A673 (cell line): ENCODE results near the gene CHST15. TPM values are rescaled to one million over a fixed set of nuclear protein-coding genes. Genes with fewer than 3 reads are reported as not detected.

Source experiments
- BruUV-seq: library from RNA; stranded (reverse); fragments of 400-500 nt; replicated peaks from 2 replicates; lab custom pipeline; 2021; lab: Mats Ljungman, UMichigan
- CTCF ChIA-PET: fragments of 300-600 bp; sonication (Branson Sonifier 250); formaldehyde crosslinking; loops from one replicate; lab custom pipeline; 2022; ENCODE audit warnings: antibody characterized with exemption; lab: Charles Lee
- POLR2A ChIA-PET: fragments of 300-600 bp; sonication (Branson Sonifier 250); formaldehyde crosslinking; loops from one replicate; lab custom pipeline; 2022; ENCODE audit warnings: antibody characterized with exemption; ENCODE audit not compliant: low non-redundant PET; lab: Charles Lee
- DNase-seq: peaks from one replicate; pipeline ENCODE4 v3.0.0-alpha.2; 2015; ENCODE audit warnings: low spot score
- H3K27ac ChIP-seq: fragments of 200-600 bp; sonication (generic); 2 replicates; pipeline ENCODE4 v1.5.1; 2016; ENCODE audit warnings: mixed run types, low read depth, mild to moderate bottlenecking, mixed read lengths, antibody characterized with exemption, low read length; ENCODE audit not compliant: poor library complexity, severe bottlenecking
- H3K27me3 ChIP-seq: fragments of 200-600 bp; sonication (generic); replicated peaks from 2 replicates; pipeline ENCODE4 v1.6.1; 2017; ENCODE audit warnings: mixed run types, low read depth, mild to moderate bottlenecking, mixed read lengths, antibody characterized with exemption, low read length; ENCODE audit not compliant: insufficient read depth, poor library complexity
- H3K36me3 ChIP-seq: fragments of 200-600 bp; sonication (generic); 2 replicates; pipeline ENCODE4 v1.6.1; 2016; ENCODE audit warnings: mixed run types, mild to moderate bottlenecking, mixed read lengths, antibody characterized with exemption, low read length; ENCODE audit not compliant: insufficient read depth, poor library complexity, severe bottlenecking
- H3K4me1 ChIP-seq: fragments of 200-600 bp; sonication (generic); 2 replicates; pipeline ENCODE4 v1.6.1; 2017; ENCODE audit warnings: mixed run types, mild to moderate bottlenecking, mixed read lengths, antibody characterized with exemption, low read length; ENCODE audit not compliant: insufficient read depth, poor library complexity, severe bottlenecking
- H3K4me3 ChIP-seq: fragments of 200-600 bp; sonication (generic); 2 replicates; pipeline ENCODE4 v1.5.1; 2016; ENCODE audit warnings: low read depth, mixed run types, mild to moderate bottlenecking, mixed read lengths, low read length; ENCODE audit not compliant: poor library complexity, severe bottlenecking
- H3K9me3 ChIP-seq: fragments of 200-600 bp; sonication (generic); 2 replicates; pipeline ENCODE4 v1.6.1; 2016; ENCODE audit warnings: mixed run types, low read depth, mild to moderate bottlenecking, mixed read lengths, antibody characterized with exemption, low read length; ENCODE audit not compliant: poor library complexity, severe bottlenecking
- EZH2 ChIP-seq: fragments of 200-600 bp; sonication (generic); IDR thresholded peaks from 2 replicates; pipeline ENCODE4 v1.6.1; 2017; ENCODE audit warnings: borderline replicate concordance, low read depth, mild to moderate bottlenecking, mixed read lengths, antibody characterized with exemption, low read length; ENCODE audit not compliant: poor library complexity, severe bottlenecking
- intact Hi-C: fragments of 100-400 bp; cut with micrococcal nuclease; formaldehyde crosslinking; loops from one replicate; pipeline ENCODE4 v1.10.0; 2022; ENCODE audit not compliant: unreplicated experiment
- total RNA-seq: library from RNA; stranded (reverse); gene quantifications from 2 replicates; pipeline ENCODE4 v1.2.3, GENCODE V29; 2021
- TF ChIP-seq, protein P1 (sequence below): fragments of 300-800, 200-600 bp; sonication (generic); conservative IDR thresholded peaks from 2 replicates; pipeline ENCODE4 v1.5.1; 2017; ENCODE audit warnings: low read depth, mild to moderate bottlenecking, antibody characterized with exemption, low read length, moderate library complexity, mixed read lengths

Gene CHST15
- total RNA-seq, 1 experiment from 2014 or later = 1.7 TPM

DNA sequence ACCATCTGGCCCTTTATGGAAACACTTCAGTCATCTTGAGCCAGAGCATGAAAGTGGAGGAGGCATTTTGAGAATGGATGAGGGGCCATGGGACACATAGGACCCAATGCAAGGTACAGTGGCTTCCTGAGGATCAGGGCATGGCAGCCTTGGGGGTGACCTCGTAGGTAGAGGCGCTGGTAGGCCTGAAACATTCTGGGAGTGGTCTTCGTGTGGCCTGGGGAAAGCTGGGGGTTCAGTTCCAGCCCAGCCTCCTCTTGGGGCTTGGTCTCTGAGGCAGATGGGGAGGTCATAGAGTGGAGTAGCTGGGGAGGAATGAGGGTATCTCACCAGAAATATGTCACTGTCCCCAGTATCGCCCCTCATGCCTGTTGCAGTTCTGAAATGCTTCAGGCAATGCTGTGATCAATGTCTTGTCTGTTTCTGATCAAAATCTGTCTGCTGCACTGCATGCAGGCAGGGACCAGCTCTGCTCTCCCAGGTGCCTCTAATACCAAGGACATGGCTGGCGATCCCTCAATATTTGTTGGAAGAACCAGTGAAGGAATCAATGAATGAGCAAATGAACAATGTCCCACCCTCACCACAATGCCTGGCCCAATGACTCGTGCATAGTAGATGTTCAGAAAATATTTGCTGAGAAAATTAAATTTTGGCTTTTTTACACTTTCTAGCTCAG lies 90.9 kb downstream of the CHST15 start:
- BruUV-seq = no TSS peak
- no peak for TF ChIP-seq EZH2
- TF ChIP-seq, protein P1, sequence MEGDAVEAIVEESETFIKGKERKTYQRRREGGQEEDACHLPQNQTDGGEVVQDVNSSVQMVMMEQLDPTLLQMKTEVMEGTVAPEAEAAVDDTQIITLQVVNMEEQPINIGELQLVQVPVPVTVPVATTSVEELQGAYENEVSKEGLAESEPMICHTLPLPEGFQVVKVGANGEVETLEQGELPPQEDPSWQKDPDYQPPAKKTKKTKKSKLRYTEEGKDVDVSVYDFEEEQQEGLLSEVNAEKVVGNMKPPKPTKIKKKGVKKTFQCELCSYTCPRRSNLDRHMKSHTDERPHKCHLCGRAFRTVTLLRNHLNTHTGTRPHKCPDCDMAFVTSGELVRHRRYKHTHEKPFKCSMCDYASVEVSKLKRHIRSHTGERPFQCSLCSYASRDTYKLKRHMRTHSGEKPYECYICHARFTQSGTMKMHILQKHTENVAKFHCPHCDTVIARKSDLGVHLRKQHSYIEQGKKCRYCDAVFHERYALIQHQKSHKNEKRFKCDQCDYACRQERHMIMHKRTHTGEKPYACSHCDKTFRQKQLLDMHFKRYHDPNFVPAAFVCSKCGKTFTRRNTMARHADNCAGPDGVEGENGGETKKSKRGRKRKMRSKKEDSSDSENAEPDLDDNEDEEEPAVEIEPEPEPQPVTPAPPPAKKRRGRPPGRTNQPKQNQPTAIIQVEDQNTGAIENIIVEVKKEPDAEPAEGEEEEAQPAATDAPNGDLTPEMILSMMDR = no peak
- Histone ChIP-seq H3K36me3 (no peaks in the 10 kb centered on the region), H3K4me1 (peaks cover 7% of the 10 kb centered on the region), H3K9me3 (no peaks in the 10 kb centered on the region), H3K27me3 (no peaks in the 10 kb centered on the region), H3K27ac (no peak overlapping the region), H3K4me3 (no peak overlapping the region)
- no peak for DNase-seq
- CTCF ChIA-PET = no interaction called here
- POLR2A ChIA-PET = no interaction called here
- intact Hi-C loops = no loop called here

DNA sequence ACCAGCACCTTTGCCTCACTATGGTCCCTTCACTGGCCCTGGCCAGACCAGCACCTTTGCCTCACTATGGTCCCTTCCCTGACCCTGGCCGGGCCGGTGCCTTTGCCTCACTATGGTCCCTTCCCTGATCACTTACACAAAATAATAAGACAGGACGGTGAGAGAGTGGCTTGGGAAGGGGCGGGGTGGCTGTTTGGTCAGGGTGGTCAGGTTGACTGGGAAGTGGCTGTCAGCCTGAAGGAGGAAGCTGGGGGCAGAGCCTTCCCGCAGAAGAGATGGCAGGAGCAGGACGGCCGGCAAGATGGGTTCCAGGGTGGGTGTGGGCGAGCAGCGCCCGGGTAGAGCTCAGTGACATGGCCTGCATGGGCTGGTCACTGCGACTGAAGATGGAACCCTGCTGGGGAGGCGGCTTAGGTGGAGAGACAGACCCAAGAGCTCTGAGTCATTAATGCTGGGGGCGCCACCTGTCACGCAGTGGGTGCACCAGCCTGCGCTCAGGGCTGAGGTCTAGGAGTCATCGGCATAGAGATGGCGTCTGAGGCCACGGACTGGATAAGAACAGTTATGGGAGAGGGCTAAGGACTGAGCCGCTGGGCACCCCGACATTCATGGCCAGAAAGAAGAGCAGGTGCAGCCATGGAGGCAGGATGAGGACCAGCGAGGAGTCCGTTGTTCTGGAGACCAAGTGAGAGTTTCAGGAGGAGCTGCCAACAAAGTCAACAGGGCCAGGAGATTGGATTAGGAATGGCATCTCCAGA lies 91.8 kb downstream of the CHST15 start:
- no peak for TF ChIP-seq EZH2
- TF ChIP-seq, protein P1 = no peak
- intact Hi-C loops = no loop called here
- CTCF ChIA-PET = no interaction called here
- no peak overlapping the region for H3K27ac ChIP-seq
- no TSS peak for BruUV-seq
- H3K27me3 ChIP-seq = no peaks in the 10 kb centered on the region
- H3K4me3 ChIP-seq = no peak overlapping the region
- DNase-seq = no peak
- no peaks in the 10 kb centered on the region for H3K9me3 ChIP-seq
- H3K36me3 ChIP-seq = no peaks in the 10 kb centered on the region
- POLR2A ChIA-PET = no interaction called here
- peaks cover 7% of the 10 kb centered on the region for H3K4me1 ChIP-seq

DNA sequence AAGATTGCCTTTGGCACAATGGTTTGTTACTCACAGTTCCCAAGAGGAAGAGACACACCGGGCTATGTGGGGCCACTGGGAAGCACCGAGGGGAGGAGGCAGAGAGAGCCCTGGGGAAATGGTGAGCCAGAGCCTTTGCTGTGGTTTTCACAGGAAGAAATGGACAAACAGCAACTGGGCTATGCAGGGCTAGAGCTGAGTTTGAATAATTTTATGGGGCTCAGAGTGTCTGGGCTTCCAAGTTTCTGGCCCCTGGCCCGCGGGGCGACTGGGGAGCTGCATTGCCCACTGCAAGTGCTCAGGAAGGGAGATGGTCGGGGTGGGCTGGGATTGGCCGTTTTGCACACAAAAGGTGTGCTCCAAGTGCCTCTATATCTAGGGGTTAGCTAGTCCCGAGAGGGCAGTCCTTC lies 92.6 kb downstream of the CHST15 start:
- no peaks in the 10 kb centered on the region for H3K36me3 ChIP-seq
- H3K27ac ChIP-seq = no peak overlapping the region
- no peak overlapping the region for H3K4me3 ChIP-seq
- BruUV-seq = no TSS peak
- peaks cover 6% of the 10 kb centered on the region for H3K4me1 ChIP-seq
- CTCF ChIA-PET = no interaction called here
- no peak for DNase-seq
- POLR2A ChIA-PET = no interaction called here
- H3K9me3 ChIP-seq = no peaks in the 10 kb centered on the region
- TF ChIP-seq, protein P1 = no peak
- no peak for TF ChIP-seq EZH2
- H3K27me3 ChIP-seq = no peaks in the 10 kb centered on the region
- intact Hi-C loops = no loop called here
